GM18508 (cell line): ENCODE results near the gene SNX25.
A peak's percentile ranks its signal among the peaks of the same experiment; 100 is the strongest.
"Not testable (repeated sequence)": the region's sequence is repeated elsewhere in the genome, so short reads cannot be mapped to it uniquely, and the experiment has no call there.

ENCODE experiments used
- ATAC-seq: cut with Tn5 transposase; IDR thresholded peaks from one replicate; pipeline ENCODE4 v1.9.1; 2021; ENCODE audit warnings: moderate number of reproducible peaks; ENCODE audit not compliant: insufficient read depth, unreplicated experiment

The SNX25 gene

DNA sequence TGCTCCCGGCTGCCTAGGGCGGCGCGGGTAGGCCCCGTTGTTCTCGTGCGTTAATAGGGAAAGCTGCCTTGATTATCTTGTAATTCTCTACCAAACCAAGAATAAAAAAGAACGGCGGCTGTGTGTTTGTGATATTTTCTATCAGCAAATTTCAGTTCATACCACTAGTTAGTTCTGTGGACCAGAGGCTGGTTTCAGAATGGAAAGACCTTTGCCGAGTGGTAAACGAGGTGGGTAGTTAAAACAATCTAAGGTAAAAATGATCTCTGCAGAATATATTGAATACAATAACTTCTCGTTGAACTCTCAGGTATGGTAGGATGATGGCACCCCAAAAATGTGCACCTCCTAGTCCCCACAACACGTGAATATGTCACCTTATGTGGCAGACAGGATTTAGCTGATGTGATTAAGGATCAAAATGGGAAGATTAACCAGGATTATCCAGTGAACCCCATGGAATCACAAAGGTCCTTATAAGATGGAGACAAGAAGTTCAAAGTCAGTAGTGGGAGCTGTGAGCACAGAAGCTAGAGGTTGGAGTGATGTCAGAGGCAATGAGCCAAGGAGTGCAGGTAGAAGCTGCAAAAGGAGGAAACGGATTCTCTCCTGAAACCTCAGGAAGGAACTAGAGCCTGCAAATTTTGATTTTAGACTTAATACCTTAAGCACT is 5.0 kb upstream of the SNX25 start:
- ATAC-seq: no peak

- ATAC-seq: not testable (repeated sequence)
These were observed 4.3 kb upstream of the SNX25 start for GRCh38 chr4:185205073-185205472.

DNA sequence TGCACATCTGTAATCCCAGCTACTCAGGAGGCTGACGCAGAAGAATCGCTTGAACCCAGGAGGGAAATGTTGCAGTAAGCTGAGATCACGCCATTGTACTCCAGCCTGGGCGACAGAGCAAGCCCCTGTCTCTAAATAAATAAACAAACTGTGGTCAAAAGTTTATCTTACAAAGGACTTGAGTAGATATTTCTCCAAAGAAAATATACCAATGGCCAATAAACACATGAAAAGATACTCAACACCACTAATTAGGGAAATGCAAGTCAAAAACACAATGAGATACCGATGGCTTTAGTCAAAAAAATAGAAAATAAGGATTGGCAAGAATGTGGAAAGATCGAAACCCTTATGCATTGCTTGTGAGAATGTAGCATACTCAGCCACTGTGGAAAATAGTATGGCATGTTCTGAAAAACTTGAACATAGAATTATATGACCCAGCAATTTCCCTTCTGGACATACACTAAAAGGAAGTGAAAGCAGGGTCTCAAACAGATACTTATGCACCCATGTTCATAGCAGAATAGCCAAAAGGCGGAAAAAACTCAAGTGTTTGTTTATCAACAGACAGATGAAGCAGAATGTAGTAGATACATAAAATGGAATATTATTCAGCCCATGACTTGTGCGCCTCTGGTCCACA is 3.6 kb upstream of the SNX25 start:
- ATAC-seq: no peak

GRCh38 chr4:185207466-185207865 is 1.9 kb upstream of the SNX25 start:
- no peak for ATAC-seq

DNA sequence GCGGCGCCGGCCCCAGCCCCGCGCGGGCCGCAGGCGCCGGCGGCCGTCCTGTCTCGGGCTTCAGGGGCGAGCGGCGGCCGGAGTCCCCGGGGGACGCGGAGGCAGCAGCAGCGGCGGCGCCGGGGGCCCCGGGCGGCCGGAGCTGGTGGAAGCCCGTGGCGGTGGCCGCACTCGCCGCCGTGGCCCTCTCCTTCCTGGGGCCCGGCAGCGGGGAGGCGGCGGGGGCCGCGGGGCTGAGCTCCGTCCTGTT is 379 bp downstream of the SNX25 start:
- not testable (repeated sequence) for ATAC-seq

DNA sequence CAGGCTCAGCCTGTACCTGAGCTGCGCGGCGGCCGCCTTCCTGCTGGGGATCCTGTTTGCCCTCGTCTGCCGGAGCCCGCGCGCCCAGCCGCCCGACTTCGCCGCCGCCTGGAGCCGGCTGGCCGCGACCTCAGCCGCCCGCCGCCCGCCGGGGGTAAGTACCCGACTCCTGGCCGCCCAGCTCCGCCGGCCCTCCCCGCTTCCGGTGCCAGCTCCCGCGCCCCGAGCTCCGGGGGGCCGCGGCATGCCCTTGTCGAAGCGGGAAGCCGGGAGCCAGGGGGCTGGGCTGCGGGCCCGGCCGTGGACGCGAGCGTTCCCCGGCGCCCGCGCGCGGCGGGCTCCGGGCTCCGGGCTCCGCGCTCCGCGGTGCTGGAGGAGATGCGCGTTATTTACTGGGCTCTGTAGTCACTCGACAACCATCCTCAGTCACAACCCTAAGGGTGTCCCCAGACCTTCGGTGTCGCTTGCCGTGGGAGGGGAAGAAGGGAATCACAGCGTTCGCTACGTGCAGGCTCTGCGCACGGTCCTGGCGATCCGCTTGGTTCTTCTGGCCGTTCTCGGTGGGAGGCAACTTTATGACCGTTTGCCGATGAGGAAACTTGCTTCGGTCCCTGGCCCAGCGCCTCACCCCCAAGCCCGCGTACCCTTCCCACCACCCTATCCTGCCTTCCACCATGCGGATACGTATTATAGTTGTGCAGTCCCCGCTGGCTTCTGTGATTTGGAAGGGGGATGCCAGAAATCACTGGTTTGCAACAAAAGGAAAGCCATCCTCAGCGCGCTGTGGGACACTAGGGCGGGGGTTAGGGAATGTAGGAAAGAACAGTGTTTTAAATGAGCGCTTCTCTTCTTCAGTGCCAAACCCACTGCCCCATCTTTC is 944 bp downstream of the SNX25 start:
- ATAC-seq: no peak

- ATAC-seq: no peak
These were observed 1.6 kb downstream of the SNX25 start for GRCh38 chr4:185211035-185211434.

DNA sequence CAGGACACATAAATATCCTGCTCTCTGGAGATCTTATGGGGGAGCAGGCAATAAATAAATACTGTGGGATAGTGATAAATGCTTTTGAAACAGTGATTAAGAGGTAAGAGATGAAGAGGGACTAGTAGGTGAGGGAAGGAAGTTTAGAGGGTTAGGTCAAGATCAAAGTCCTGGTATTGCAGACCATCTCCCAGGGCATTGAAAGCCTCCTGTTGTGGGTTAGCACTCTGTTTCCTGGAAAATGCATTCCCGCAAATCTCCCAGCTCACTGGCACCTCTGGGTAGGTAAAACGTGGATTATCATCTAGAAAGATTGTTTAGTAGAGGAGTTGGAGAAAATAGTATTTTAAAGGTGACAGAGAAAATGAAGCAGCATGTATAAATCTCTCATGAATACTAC is 2.2 kb downstream of the SNX25 start:
- no peak for ATAC-seq

GRCh38 chr4:185212581-185212980 is 3.2 kb downstream of the SNX25 start:
- no peak for ATAC-seq

- peak; percentile 52 for ATAC-seq
These were observed 4.5 kb downstream of the SNX25 start for GRCh38 chr4:185213877-185214276.

DNA sequence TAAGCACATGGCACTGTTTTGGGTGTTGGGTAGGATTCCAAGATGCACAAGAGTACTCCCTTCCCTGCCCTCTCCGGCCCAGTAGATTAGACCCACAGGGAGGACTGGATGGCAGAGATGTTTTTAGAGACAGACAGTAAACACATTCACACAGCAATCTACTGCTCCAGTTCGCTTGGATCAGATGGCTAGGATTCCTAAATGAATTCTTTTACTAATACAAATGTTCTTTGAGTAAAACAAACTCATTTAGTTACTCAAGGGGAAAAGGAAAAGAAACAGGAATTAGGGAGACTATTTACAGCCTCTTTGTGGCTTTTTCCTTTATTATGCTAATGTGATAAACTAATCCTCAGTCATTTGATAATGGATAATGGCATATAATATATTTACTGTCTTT is 5.9 kb downstream of the SNX25 start:
- ATAC-seq: no peak

DNA sequence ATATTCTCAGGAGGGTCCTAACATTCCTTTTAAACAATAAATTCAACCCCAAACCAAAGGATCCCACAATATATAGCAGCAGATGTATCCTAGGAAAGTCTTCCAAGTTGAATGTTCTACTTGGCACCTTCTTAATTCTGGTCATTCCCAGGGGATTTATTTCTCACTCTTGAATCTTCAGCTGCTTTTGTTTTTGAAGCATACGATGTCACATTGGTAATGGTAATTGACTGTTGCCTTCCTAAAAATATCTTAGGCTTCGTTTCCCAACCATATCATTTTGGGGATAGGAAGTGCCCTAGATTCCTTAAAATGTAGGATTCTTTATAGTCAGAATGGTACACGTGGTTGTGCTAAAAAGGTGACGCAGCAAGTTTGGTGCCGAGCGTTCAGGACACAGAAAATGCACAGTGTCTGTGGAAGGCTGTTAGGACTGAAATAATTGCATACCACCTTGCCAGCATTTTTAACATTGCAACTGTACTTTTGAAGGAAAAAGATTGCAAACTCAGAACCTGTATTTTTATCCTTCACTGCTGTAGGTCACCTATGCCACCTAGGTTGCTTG is 8.1 kb downstream of the SNX25 start:
- no peak for ATAC-seq

GRCh38 chr4:185218312-185218711 is 8.9 kb downstream of the SNX25 start:
- no peak for ATAC-seq

GRCh38 chr4:185219551-185220344 is 10.3 kb downstream of the SNX25 start:
- peak; percentile 72 for ATAC-seq

GRCh38 chr4:185221491-185221890 is 12.1 kb downstream of the SNX25 start:
- no peak for ATAC-seq

DNA sequence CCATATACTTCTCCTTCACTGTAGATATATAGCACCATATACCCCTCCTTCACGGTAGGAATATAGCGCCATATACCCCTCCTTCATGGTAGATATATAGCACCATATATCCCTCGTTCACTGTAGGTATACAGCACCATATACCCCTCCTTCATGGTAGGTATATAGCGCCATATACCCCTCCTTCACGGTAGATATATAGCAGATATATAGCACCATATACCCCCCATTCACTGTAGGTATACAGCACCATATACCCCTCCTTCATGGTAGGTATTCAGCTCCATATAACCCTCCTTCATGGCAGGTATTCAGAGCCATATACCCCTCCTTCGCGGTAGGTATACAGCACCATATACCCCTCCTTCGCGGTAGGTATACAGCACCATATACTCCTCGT is 12.5 kb downstream of the SNX25 start:
- ATAC-seq: no peak

GRCh38 chr4:185222598-185222997 is 13.2 kb downstream of the SNX25 start:
- ATAC-seq: no peak

DNA sequence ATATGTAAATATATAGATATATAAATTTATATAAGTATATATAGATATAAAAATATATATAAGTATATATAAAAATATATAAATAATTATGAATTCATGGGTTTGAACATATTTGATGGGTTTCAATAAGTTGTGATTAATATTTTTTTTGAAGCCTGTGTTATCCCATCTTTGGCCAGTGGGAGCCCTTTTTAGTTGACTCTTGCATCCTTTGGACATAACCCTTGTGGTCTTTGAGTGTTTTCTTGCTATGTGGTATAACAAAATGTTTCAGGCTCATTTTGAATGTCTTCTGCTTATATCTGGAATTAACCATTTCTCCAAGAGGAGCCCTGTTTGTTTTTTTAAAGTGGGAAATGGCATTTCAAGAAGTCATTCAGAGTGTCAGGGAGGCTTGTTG is 15.2 kb downstream of the SNX25 start:
- no peak for ATAC-seq

DNA sequence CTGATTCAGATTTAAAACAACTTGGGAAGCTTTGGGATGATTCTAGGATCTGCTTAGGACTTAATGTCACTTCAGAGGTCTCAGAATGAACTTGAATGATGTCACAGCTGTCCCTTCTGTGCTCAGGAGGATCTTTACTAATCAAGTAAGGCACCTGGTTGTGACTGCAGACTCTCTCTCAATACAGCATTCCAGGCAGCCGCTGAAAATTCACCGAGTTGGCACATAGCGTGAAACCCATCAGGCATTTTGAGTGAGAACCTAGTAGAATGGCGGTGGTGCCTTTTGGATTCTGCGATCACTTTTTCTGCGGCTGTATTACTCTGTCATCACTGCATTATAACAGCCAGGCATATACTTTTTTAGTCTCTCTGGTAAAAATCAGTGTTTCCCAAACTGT is 16.5 kb downstream of the SNX25 start:
- ATAC-seq: no peak

DNA sequence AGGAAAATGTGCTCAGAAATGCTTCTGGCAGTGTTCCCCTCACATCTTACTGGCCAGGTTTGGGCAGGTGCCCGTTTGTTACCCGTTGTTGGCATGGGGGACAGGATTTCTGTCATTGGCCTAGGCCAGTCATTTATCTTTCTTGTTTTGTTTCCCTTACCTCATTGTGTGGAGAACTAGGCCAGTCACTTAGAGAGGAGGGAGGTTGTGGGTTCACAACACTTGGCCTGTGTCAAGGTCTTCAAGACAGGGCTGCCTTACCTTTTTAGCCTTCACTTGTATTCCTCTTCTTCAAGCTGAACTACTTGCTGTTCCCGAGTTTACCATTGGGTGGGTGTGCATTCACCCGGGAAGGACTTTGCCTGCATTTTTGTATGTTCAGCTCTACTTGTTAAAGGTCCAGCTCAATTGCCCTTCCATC is 17.7 kb downstream of the SNX25 start:
- no peak for ATAC-seq
